Skin of body (tissue), 2 donors: ENCODE data around the gene EPB41L4B. TPM values are rescaled to one million over a fixed set of nuclear protein-coding genes. Genes with fewer than 3 reads are reported as not detected.

Experiments
- DNase-seq: peaks from one replicate; lab custom pipeline; 2025; lab: John Stamatoyannopoulos, UW
- total RNA-seq: library from RNA; depleted of rRNA; stranded (reverse); fragments of >200 nt; gene quantifications from one replicate; pipeline ENCODE4 v1.2.3, GENCODE V29; 2014

Gene EPB41L4B
- total RNA-seq, 1 donor from 2014 or later, result 11.3 TPM

DNA sequence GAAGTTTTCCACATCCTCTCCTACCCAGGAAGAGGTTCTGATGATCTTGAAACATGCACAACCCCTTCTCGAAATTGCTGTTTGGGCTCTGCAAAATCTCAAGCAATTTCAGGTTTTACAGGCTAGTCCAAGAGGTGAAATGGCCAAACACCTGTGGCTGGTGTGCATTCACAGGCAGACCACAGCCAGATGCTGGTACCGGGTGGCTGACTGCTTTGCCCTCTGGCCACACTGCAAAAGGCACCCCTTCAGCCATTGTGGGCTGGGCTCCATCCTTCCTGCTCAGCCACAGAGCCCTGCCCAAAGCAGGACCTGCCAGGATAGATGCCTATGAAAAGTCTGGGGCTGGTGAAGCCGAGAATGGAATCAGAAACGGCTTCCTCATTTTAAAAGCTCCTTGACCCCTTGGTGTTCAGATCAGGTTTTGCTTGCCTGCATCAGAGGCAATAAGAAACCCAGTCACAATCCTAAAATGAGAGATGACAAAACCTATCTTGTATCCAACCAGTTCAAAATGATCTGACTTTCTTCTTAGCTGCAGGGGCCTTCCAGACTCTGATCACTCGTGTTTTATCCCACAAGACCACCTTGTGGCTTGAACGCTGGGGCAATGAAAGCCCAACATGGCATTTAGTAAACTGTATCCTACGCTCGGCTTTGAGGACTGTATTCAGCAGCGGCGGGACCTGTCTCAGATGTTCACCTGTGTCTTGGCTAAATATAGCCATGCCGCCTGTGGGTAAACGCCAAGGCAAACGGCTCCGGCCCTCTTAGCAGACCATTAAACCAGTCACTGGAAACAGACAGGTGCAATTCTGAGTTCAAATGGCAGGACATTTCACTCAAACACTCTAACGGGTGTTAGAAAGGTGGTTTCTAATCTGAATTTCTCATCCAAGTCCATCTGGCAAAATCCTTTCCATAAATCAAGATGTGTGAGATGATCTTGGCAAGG, 49.6 kb downstream of the EPB41L4B start:
- DNase-seq, result no peak

DNA sequence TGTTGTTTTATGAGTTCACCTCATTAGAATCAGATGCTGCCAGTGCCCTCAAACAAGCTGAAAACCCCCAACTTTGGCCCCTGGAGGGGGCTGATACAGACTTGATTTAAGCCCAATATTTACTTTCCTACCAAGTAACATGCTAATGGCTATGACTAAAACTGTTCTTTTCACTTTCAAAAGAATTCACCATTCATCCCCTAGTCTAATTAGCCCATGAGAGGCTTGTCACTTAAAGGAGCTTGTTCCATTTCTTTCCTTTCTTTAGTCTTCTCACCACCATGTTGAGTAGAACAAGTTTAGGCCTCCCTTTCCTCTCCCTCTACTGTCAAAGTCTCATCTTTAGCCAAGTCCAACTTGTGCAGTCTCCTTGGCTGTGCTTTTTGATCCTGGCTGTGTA, 50.4 kb downstream of the EPB41L4B start:
- no peak for DNase-seq

- no peak for DNase-seq
These were observed 51.0 kb downstream of the EPB41L4B start for GRCh38 chr9:109269839-109270238.

DNA sequence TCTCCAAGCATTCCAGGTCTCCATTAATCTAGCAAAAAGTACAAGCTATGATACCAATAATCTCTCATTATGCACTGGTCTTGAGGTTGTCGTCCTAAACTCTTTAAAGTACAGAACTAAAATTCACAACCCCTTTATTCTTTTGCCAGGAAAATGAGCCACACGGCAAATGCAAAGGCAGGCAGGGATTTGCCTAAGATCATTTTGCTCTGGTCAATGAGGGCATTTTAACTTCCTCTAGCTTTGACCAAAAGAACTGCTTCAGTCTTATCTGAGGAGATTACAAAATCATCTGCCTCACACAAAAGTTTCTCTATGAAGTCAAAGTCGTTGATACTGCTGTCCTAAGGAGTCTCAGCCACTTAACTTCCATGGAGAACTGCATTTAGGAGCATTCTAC, 51.8 kb downstream of the EPB41L4B start:
- DNase-seq, result no peak

- DNase-seq, result no peak
These were observed 53.3 kb downstream of the EPB41L4B start for GRCh38 chr9:109267555-109267954.

DNA sequence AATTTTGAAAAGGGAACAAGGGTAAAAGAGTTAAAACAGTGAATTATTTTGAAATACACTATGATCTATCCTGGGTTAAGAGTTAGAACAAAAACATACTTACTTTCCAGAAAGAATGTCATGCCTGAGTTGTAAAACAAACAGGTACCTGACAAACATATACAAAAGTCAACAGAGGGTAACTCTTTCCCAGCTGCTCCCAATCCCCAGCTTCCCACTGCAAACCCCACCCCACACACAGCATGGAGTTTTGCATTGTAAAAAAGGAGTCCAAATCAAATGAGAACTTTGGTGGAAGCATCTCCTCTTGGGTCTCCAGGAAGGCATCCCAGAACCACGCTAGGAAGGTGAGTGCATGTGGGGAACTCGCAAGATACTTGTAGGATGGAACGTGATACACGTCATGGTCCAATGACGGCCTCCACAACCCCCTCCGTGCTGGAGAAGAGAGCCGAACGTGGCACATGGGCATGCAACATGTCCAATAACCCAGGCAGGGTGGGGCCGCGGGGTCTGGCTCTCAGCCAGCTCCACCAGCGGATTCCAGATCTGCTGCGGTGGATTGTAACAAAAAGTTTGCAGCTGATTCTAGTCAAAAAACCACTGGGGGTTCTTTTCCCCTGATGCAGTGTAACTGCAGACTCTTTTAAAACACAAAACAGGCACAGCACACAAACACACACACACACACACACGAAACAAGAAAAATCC, 55.8 kb downstream of the EPB41L4B start:
- no peak for DNase-seq

GRCh38 chr9:109263358-109263757, 57.5 kb downstream of the EPB41L4B start:
- DNase-seq, result no peak

GRCh38 chr9:109258481-109259302, 62.2 kb downstream of the EPB41L4B start:
- DNase-seq, result no peak

GRCh38 chr9:109256336-109256735, 64.5 kb downstream of the EPB41L4B start:
- DNase-seq, result no peak

- DNase-seq, result no peak
These were observed 65.5 kb downstream of the EPB41L4B start for GRCh38 chr9:109255394-109255793.

GRCh38 chr9:109254317-109254716, 66.5 kb downstream of the EPB41L4B start:
- DNase-seq, result no peak

DNA sequence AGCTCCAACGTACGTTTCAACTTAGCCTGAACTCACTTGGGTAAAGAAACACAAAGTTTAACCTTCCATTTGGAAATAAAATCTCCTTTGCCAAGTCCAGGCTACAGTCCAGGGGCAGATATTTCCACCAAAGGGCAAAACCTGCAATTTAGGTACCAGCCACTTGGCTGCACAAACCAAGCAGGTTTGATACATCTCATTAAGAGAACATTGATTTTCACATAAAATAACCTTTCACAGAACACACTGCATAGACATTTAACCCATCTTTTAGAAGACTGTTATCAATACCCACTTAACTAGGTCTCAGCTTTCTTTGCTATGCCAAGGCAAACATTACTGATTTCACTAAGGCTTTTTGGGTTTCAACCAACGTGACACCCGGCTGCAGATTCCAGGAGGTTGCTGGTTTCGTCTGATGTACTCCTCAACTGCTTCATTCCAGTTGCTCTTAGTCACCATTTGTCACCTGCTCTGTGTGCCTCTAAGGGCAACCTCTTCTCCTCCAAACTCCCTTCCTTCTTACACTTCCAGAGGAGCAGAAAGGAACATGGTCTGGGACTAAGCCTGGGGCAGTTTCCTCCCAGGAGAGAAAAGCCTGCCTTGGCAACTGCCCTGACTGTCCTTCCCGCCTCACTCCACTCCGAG, 67.1 kb downstream of the EPB41L4B start:
- no peak for DNase-seq

GRCh38 chr9:109253241-109253636, 67.6 kb downstream of the EPB41L4B start:
- no peak for DNase-seq

- DNase-seq, result no peak
These were observed 68.6 kb downstream of the EPB41L4B start for GRCh38 chr9:109252291-109252690.

GRCh38 chr9:109251776-109252106, 69.1 kb downstream of the EPB41L4B start:
- DNase-seq, result no peak

DNA sequence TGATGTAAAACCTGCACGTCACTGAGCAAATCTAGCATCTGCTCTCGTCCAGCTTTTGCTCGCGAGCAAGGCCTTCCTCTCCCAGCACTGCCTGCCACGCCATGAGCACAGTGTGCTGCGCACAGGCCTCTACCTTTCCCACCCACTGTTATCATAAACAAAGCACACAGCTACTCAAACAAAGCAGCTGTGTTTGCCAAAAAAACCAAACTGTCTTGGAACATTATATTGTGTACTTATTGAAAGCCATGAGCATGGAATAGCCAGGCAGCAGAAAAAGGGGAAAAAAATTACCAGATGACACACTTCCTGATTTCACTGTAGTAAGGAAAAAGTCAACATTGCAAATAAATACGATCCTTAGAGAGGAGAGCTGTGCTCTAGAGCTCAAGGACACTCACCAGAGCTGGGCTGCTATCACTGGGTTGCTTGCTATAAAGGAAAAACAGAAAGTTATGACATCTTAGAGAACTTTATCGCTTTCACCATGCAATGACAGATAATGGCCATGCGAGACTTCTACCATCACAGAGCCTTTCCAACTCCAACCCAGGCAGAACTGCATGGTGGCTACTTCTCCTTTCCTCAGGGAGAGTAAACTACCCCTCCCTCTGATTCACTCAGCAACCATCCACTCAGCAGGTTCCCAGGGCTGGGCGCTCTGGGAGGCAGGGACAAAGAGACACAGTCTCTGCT, 69.6 kb downstream of the EPB41L4B start:
- DNase-seq, result no peak

DNA sequence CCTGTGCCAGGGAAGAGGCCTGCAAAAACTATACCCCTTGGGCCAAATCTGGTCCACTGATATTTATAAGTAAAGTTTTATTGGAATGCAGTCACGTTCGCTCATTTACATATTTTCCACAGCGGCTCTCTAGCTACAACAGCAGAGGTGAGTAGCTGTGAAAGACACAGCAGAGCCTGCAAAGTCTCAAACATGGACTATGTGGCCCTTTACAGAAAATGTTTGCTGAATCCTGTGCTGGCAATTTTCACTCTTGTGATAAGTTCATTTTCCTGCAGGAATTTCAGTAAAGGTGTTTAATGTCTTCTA, 70.1 kb downstream of the EPB41L4B start:
- DNase-seq, result no peak

DNA sequence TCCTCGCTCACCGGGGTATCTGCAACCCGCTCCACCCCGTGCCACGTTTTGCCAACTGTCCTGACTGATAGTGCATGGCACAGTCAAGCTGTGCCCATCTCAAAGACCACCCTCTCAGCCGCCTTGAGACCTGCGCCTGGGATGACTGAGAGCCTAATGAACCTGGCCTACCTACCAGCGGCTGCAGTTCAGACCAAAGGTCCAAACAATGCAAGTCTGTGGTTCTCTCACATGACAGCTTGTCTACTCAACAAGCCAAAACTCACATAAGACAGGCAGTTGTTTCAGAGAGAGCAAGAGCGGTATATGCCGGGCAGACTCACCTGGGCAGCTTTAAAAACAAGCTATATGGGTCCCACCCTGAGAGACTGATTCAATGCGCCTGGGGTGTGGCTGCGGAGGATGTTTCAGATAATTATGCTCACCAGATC, 70.5 kb downstream of the EPB41L4B start:
- DNase-seq, result no peak

DNA sequence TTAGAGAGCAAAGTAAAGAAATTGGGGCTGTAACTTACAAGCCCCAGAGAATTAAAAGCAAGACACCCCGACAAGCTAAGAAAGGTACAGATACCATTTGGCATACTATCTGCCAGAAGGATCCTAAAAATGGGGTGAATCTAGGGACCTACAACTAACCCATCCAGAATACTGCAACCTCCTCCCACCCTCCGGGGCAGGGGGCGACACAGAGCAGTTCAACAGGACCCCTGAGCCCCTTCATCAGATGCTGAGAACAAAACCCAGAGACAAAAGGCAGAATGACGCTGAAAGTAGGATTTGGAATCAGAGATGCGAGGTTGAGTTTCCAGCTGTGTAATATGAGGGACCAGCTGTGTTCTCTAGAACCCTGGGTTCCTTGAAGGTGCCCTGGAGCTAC, 71.2 kb downstream of the EPB41L4B start:
- no peak for DNase-seq

GRCh38 chr9:109248133-109248581, 72.7 kb downstream of the EPB41L4B start:
- no peak for DNase-seq

DNA sequence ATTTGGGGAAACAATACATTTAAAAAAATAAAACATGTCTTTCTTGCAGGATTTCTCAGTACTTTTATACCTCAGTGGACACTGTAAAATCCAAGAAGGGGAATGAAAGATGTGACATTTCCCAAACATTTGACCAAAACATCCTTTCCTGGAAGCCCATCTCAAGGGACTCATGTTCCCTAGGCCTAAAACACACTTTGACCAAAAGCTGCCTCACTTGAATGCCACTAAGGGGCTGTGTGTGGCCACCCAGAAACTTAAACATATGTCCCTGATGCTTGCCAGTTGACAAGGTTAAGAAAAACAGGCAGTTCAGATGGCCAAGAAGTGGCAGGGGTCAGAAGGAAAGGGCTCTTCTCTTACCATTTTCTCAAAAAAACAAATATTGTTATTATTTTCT, 73.6 kb downstream of the EPB41L4B start:
- no peak for DNase-seq
